ENCODE measurements around the gene BSX. TPM values are rescaled to one million over a fixed set of nuclear protein-coding genes. Genes with fewer than 3 reads are reported as not detected.

The BSX gene
- total and polyA plus RNA-seq, 2 experiments from 2014 or later: not detected

DNA sequence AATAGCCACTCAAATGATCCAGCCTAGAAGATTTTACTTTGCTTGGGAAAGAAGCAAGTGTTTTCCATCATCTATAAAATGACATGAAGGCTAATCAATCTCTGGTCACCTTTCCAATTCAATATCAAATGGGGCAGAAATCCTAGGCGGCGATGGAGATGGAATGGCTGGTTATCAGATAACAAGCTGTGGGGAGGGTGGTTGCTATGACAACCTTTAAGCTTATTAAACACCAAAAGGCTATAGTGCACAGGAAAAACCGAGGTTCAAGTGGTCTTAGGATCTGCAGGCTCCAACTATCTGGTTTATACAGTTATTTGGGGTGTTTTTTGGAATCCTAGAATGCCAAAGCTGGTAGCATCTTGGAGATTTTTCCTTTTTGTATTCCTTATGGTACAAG, 13.9 kb upstream of the BSX start:
- Histone ChIP-seq H4K20me1 (ENCODE audit: insufficient read depth) (no peaks in the 10 kb centered on the region), H3K27me3 (replicated peaks; ENCODE audit: insufficient read depth) (peaks cover 30% of the 10 kb centered on the region; the same call in 1 of the 2 replicates), H3K36me3 (ENCODE audit: low read depth) (no peaks in the 10 kb centered on the region), H3K79me2 (ENCODE audit: insufficient read depth) (no peaks in the 10 kb centered on the region), H3K4me3 (no peak overlapping the region), H3K9me2 (ENCODE audit: insufficient read depth) (no peaks in the 10 kb centered on the region), H3K9ac (no peak overlapping the region), H3K9me3 (ENCODE audit: low read depth) (no peaks in the 10 kb centered on the region), H3K4me1 (ENCODE audit: insufficient read depth) (peaks cover 4% of the 10 kb centered on the region; the same call in 1 of the 2 replicates), H3K4me2 (ENCODE audit: unreplicated experiment) (no peak overlapping the region), H3K27ac (no peak overlapping the region), H2AFZ (no peak overlapping the region), H3F3A (ENCODE audit: insufficient read depth) (no peaks in the 10 kb centered on the region)
- 31 to 38% methylated on average over 3 of the region's 3 CpGs for WGBS, 2 experiments (ENCODE audit: low coverage in 1 of 2, low lambda C conversion rate in 2 of 2, missing lambda C conversion rate in 2 of 2)
- DNase-seq: no peak
- in situ Hi-C loops (cut with MboI): no loop called here
- TF ChIP-seq EZH2phosphoT487 (IDR thresholded peaks at IDR 0.05; ENCODE audit: insufficient read depth, low read depth): no peak
- TF ChIP-seq EZH2 (IDR thresholded peaks at IDR 0.05; ENCODE audit: insufficient read depth, poor library complexity, severe bottlenecking): no peak

GRCh38 chr11:122984186-122985011, 2.8 kb upstream of the BSX start:
- H3K36me3 ChIP-seq (ENCODE audit: low read depth): no peaks in the 10 kb centered on the region
- WGBS, 2 experiments (ENCODE audit: low coverage in 1 of 2, low lambda C conversion rate in 2 of 2, missing lambda C conversion rate in 2 of 2): 2 to 3% methylated on average over 57 to 59 of the region's 59 CpGs
- peak overlapping the region; percentile 88 for H3K4me3 ChIP-seq
- TF ChIP-seq EZH2phosphoT487 (IDR thresholded peaks at IDR 0.05; ENCODE audit: insufficient read depth, low read depth) (no peak), EZH2 (IDR thresholded peaks at IDR 0.05; ENCODE audit: insufficient read depth, poor library complexity, severe bottlenecking) (peak; percentile 23)
- in situ Hi-C loops (cut with MboI): no loop called here
- DNase-seq: peak; percentile 64
- no peaks in the 10 kb centered on the region for H3K4me1 ChIP-seq (ENCODE audit: insufficient read depth)
- peaks cover 71% of the 10 kb centered on the region for H3K27me3 ChIP-seq (replicated peaks; ENCODE audit: insufficient read depth)
- peak overlapping the region; percentile 74 for H3K9ac ChIP-seq
- no peaks in the 10 kb centered on the region for H3K9me2 ChIP-seq (ENCODE audit: insufficient read depth)
- no peaks in the 10 kb centered on the region for H3K79me2 ChIP-seq (ENCODE audit: insufficient read depth)
- H3K27ac ChIP-seq: no peak overlapping the region
- H2AFZ ChIP-seq: peak overlapping the region; percentile 90
- no peaks in the 10 kb centered on the region for H3K9me3 ChIP-seq (ENCODE audit: low read depth)
- H3F3A ChIP-seq (ENCODE audit: insufficient read depth): no peaks in the 10 kb centered on the region
- no peaks in the 10 kb centered on the region for H4K20me1 ChIP-seq (ENCODE audit: insufficient read depth)
- H3K4me2 ChIP-seq (ENCODE audit: unreplicated experiment): peak overlapping the region; percentile 94

DNA sequence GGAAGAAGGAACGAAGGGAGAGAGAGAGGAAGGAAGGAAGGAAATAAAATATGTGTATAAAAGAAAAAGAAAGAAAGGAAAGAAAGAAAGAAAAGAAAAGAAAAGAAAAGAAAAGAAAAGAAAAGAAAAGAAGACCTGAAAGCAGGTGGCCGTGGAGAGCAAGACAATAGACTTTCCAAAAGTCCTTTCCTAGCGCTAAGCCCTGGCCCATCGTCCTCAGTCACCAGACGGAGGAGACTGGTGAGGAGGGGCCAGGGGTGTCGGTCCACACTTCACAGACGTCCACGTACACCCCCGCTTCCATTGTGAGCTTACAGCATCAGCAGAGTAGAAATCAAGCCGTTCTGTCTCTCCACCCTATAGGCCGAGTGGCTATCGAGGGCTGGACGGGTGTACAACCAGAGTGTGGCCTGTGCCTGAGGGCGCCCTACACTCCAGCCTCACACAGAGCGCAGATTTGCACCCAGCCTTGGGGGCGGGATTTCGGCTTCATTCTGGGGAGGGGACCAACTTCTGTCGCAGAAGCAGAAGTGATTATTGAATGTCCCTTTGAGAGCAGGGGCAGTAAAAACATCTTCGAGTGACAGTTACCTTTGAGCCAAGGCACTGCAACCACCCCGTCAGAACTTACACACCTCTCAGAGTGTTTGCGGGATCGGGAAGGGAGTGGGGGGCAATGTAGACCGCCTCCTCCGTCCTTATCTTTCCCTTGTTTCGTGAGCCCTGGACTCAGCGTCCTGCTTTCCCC, 2.0 kb upstream of the BSX start:
- H3K27ac ChIP-seq: no peak overlapping the region
- peaks cover 77% of the 10 kb centered on the region for H3K27me3 ChIP-seq (replicated peaks; ENCODE audit: insufficient read depth)
- H3K4me3 ChIP-seq: peak overlapping the region; percentile 88
- peak overlapping the region; percentile 74 for H3K9ac ChIP-seq
- H3K9me2 ChIP-seq (ENCODE audit: insufficient read depth): no peaks in the 10 kb centered on the region
- H2AFZ ChIP-seq: peak overlapping the region; percentile 90
- no peaks in the 10 kb centered on the region for H3K9me3 ChIP-seq (ENCODE audit: low read depth)
- 23 to 24% methylated on average over 26 of the region's 26 CpGs for WGBS, 2 experiments (ENCODE audit: low coverage in 1 of 2, low lambda C conversion rate in 2 of 2, missing lambda C conversion rate in 2 of 2)
- H3K4me1 ChIP-seq (ENCODE audit: insufficient read depth): no peaks in the 10 kb centered on the region
- peak; percentile 55 for TF ChIP-seq EZH2 (IDR thresholded peaks at IDR 0.05; ENCODE audit: insufficient read depth, poor library complexity, severe bottlenecking)
- TF ChIP-seq EZH2phosphoT487 (IDR thresholded peaks at IDR 0.05; ENCODE audit: insufficient read depth, low read depth): no peak
- H3K79me2 ChIP-seq (ENCODE audit: insufficient read depth): no peaks in the 10 kb centered on the region
- no peak for DNase-seq
- in situ Hi-C loops (cut with MboI): no loop called here
- H3K36me3 ChIP-seq (ENCODE audit: low read depth): no peaks in the 10 kb centered on the region
- H4K20me1 ChIP-seq (ENCODE audit: insufficient read depth): no peaks in the 10 kb centered on the region
- peak overlapping the region; percentile 94 for H3K4me2 ChIP-seq (ENCODE audit: unreplicated experiment)
- no peaks in the 10 kb centered on the region for H3F3A ChIP-seq (ENCODE audit: insufficient read depth)

DNA sequence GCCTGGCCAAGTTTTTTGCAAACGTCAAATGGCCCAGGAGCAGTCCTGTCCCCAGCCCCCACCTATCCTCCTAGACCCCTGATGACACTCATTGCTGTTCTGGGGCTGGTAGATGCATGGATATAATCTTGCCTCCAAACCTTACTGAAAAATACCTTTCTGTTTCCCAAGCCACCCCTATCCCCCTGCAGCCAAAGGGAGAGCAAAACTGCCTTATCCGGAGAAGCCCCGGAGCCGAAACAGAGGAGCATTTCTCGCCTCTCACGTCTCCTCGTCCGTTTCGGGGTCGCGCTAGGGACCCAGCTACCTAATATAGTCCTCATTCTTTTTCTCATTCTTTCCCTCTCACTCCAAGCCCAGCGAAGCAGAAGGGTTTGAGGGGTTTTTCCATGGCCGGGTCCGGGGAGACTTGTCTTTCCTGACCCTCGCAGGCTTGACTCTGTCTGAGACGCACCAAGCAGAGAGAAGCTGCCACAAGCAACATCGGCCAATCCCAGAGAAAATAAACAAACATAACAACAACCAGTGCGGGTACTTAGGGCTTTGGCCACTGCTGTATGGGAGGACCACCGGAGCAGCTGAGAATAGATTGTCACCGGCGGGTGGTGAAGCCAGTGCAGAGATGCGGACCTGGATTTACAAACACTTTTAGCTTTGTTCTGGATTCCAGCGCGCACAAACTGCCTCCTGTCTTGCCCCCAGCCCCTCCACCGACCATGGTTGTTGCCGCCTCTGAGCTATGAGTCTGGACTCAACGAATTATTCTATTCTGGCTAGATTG, 1.6 kb downstream of the BSX start:
- WGBS, 2 experiments (ENCODE audit: low coverage in 1 of 2, low lambda C conversion rate in 2 of 2, missing lambda C conversion rate in 2 of 2): 6% methylated on average over 27 of the region's 27 CpGs
- in situ Hi-C loops (cut with MboI): no loop called here

More for the DNA sequence above, 1.6 kb downstream of the BSX start:
- TF ChIP-seq EZH2 (IDR thresholded peaks at IDR 0.05; ENCODE audit: insufficient read depth, poor library complexity, severe bottlenecking) (peak; percentile 92), EZH2phosphoT487 (IDR thresholded peaks at IDR 0.05; ENCODE audit: insufficient read depth, low read depth) (peak; percentile 13; the same call in 1 of the 2 replicates)
- Histone ChIP-seq H3K36me3 (ENCODE audit: low read depth) (no peaks in the 10 kb centered on the region), H3K9ac (no peak overlapping the region), H3F3A (ENCODE audit: insufficient read depth) (no peaks in the 10 kb centered on the region), H3K9me2 (ENCODE audit: insufficient read depth) (no peaks in the 10 kb centered on the region), H3K4me3 (no peak overlapping the region), H3K27ac (no peak overlapping the region), H3K27me3 (replicated peaks; ENCODE audit: insufficient read depth) (peaks cover 80% of the 10 kb centered on the region), H2AFZ (no peak overlapping the region), H3K79me2 (ENCODE audit: insufficient read depth) (no peaks in the 10 kb centered on the region), H3K9me3 (ENCODE audit: low read depth) (no peaks in the 10 kb centered on the region), H3K4me2 (ENCODE audit: unreplicated experiment) (no peak overlapping the region), H4K20me1 (ENCODE audit: insufficient read depth) (no peaks in the 10 kb centered on the region), H3K4me1 (ENCODE audit: insufficient read depth) (no peaks in the 10 kb centered on the region)
- DNase-seq: no peak

All from GM23248 (cell line).